Stimulated activated CD8-positive, alpha-beta memory T cell treated with anti-CD3 and anti-CD28 coated beads, Interleukin-15, amount 100 ng/mL, for 1 hour (primary cell): ENCODE measurements around the gene SLCO1A2.

Experiments used
- DNase-seq: peaks from one replicate; pipeline ENCODE4 v3.0.0-alpha.2; 2020; ENCODE audit warnings: low read depth

The SLCO1A2 gene

GRCh38 chr12:21219206-21219605 lies 115.5 kb downstream of the SLCO1A2 start:
- no peak for DNase-seq
